HG03196 (cell line): Measurements from ENCODE around the gene UCK2.
"Not testable (repeated sequence)": the region's sequence is repeated elsewhere in the genome, so short reads cannot be mapped to it uniquely, and the experiment has no call there.

Experiments used
- ATAC-seq: cut with Tn5 transposase; IDR thresholded peaks from one replicate; pipeline ENCODE4 v1.9.1; 2021; ENCODE audit not compliant: unreplicated experiment

UCK2 gene

DNA sequence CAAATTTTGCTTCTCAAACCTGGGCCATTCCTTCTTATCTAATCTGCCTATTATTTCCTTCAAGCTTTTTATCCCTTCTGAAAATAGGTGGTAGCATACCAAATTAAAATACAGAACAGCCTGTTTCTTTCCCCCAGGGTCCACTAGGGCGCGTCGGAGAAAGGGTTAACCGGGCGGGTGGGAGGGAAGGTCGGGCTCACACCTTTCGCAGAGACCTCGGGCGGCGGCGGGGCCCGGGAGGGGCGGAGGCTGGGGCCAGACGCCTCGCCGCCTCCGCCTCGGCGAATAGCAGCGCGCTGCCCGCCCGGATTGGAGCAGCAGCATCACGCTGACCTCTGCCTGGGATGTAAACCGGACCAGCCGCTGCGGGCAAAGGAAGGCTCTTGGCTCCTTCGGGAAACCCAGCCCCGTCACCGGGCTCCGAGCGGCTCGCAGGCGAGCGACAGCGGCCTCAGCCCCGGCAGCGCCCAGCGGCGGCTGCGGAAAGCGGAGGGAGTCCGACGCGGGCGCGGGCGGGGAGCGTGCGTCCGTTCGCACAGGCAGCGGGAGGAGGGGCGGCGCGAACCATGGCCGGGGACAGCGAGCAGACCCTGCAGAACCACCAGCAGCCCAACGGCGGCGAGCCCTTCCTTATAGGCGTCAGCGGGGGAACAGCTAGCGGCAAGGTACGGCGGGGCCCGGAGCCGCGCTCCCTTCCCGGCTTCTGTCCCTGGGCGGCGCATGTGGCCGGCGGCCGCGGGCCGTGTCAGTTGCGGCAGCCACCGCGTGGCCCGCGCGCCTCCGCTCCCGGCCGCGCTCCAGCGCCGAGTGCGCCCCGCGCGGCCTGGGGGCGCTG is at the start of gene UCK2:
TSS of gene UCK2 (plus strand) at position 347 of the 835 bp plus-strand sequence. CDS start at position 567, 220 bp downstream.
- ATAC-seq: peak; percentile 68

DNA sequence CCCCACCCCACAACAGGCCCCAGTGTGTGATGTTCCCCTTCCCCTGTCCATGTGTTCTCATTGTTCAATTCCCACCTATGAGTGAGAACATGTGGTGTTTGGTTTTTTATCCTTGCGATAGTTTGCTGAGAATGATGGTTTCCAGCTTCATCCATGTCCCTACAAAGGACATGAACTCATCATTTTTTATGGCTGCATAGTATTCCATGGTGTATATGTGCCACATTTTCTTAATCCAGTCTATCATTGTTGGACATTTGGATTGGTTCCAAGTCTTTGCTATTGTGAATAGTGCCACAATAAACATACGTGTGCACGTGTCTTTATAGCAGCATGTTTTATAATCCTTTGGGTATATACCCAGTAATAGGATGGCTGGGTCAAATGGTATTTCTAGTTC is 49.2 kb upstream of the UCK2 start:
- ATAC-seq: not testable (repeated sequence)

DNA sequence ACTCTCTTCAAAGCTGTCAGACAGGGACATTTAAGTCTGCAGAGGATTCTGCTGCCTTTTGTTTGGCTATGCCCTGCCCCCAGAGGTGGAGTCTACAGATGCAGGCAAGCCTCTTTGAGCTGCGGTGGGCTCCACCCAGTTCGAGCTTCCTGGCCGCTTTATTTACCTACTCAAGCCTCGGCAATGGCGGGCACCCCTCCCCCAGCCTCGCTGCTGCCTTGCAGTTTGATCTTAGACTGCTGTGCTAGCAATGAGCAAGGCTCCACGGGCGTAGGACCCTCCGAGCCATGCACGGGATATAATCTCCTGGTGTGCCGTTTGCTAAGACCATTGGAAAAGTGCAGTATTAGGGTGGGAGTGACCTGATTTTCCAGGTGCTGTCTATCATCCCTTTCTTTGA is 43.9 kb upstream of the UCK2 start:
- not testable (repeated sequence) for ATAC-seq

DNA sequence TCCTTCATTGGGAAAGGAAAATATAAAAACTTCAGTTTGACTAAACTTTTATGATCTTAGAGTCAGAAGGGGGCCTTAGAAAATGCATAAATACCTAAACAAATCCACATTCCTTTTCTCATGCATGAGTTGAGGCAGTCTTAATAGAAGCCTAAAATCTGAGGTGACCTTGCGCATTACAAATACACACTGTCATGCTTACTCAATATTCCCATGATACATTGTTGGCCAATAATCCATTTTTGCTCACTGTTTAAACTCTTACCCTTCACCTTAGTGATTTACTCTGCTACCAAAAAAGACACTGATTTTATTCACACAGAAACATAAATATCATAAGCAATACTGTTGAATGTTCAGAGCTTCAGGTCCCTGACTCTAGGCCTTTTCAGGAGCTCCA is 39.7 kb upstream of the UCK2 start:
- ATAC-seq: no peak

DNA sequence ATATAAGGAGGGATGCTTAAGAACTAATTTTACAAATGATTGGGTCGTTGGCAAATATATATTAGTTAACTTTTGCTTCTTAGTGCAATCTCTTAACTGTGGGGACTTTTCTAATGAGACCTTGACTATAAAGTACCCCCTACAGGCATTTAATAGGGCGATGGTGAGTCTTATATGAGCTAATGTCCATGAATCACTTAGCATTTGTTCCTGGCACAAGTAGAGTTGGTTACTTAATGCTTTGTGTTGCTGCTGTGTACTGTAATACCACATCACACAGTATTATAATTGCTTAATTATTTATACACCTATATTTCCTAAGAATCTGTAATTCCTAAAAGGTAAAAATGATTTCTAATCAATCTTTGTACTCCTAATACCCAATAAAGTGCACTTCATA is 33.5 kb upstream of the UCK2 start:
- ATAC-seq: no peak

DNA sequence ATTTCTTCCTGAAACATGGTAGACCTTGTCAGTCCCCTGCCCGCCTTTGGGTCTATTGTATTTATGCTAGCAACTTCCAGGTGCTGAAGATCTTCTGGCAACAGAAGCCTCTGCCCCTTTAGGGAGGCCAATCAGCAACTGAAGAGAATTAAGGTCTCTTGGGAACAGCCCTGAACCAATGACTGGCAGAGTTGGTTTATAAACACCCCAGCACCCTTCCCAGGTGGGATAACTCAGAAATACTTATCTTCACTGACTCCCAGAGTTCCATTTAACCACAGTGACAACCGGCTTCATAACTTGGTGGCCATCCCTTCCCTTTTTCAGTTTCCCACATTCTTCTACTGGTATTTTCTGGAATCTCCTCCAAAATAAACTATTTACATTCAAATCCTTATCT is 31.5 kb upstream of the UCK2 start:
- ATAC-seq: no peak

DNA sequence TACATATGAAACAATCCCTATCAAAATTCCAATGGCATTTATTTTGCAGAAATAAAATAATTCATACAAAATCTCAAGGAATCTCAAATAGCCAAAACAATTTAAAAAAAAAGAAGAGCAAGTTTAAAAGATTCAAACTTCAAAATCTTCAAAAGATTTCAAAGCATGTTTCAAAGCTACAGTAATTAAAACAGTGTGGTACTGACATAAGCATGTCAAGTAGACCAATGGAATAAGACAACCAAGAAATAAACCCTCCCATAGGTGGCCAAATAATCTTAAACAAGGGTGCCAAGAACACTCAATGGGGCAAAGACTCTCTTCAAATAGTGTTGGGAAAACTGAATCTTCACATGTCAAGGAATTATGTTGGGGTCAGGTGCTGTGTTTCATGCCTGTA is 28.0 kb upstream of the UCK2 start:
- ATAC-seq: no peak

DNA sequence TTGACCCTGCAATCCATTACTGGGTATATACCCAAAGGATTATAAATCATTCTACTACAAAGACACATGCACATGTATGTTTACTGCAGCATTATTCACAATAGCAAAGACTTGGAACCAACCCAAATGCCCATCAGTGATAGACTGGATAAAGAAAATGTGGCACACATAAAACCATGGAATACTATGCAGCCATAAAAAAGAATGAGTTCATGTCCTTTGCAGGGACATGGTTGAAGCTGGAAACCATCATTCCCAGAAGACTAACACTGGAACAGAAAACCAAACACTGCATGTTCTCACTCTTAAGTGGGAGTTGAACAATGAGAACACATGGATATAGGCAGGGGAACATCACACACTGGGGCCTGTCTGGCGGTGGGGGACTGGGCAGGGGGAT is 22.9 kb upstream of the UCK2 start:
- not testable (repeated sequence) for ATAC-seq

DNA sequence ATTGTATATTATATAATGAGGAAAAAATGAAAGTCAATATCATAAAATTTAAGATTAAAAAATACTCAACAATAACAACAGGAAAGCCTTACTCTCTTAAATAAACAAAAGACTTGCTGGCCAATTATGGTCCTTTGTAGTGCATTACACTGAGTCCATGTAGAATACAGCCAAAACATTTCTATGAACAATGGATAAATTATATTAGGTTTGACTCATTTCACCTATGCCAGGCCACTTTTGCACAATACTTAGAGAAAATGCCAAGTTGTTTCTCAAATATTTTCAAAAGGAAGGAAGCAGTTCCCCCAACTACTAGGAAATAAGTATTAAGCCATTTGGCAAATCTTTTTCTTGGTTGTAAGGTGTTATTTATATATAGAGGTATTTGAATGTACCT is 19.8 kb upstream of the UCK2 start:
- no peak for ATAC-seq

DNA sequence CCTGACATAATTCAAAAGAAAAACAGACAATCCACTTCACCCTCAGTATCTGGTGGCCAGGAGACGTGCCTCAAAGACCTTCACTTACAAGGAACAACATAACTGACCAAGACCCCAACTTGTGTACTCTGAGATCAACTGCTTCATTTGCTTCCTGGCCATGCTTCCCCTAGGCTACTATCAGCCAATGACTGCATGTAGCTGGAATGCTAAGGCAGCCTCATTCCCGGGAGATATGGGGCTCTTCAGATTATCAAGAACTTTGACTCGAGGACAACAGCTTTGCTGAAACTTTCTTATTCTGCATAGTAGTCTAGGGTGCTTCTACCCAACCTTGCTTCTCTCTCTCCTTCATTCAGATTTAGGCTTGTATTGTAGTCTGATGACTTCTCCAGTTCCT is 11.7 kb upstream of the UCK2 start:
- no peak for ATAC-seq

DNA sequence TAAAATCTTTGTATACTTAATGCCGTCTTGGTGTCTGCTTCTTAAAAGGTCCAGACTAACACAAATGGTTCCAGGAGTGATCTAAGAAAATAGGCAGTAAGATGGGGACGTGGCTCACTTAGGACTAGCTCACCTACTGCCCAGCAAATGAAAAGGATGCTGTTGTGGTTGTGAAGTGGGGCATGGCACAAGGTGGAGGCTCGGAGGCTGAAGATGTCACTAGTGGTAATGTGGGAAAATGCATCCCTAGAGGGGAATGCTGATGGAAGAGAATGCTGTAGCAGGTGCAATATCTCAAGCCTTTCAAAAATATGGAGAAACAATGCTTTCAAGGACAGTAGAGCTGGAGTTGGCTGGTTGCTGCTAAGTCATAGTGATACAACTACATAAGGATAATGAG is 11.3 kb upstream of the UCK2 start:
- no peak for ATAC-seq

DNA sequence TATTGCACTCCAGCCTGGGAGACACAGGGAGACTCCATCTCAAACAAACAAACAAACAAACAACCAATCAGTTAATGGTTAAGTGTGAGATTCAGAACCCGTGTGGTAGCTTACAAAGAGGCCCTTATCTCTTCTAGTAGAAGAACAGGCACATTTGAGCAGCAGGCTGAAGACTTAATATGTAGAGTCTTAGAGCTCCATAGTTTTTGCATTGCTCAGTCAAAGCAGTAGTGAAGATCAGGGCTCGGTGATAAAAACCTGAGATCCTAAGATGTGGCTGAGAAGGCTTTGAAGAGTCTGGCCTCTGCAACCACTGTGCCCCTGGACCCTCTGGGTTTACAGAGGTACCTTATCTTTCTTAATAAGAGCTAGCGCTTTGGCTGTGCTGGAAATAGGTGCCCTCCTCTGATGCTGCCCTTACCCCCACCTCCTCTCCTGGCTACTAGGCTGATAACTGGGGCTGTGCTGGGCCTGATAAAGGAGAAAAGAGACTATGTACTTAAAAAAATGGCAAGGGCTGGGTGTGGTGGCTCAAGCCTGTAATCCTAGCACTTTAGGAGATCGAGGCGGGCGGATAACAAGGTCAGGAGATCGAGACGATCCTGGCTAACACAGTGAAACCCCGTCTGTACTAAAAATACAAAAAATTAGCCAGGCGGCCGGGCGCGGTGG is 10.5 kb upstream of the UCK2 start:
- ATAC-seq: no peak

DNA sequence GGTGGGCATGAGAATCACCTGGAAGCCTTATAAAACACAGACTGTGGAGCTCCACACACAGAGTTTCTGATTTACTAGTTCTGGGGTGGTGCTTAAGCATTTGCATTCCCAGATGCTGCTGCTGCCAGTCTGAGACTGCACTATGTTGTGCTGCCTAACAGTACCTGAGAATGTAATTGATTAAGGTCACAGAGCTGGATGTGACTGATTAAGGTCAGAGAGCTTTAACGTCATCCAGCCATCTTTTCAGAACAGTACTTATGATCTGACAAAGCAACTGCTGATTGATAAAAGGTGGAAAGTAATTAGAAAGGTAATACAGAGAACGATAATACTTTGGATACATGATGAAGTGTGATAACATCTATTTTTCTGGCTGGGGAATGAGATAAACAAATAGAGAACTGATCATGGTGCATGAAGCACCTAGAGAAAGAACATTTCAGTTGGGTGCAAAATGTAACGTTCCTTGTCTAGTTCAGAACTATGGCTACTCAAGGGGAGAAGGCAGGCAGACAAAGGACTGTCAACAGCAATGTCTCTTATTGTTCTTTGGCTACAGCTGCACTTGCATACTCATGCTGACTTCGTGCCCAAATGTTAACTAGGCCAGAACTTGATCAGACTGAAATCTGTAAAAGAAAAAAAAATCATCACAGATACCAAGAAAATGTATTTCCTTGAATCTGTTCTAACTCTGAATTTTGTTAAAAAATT is 3.7 kb upstream of the UCK2 start:
- no peak for ATAC-seq

DNA sequence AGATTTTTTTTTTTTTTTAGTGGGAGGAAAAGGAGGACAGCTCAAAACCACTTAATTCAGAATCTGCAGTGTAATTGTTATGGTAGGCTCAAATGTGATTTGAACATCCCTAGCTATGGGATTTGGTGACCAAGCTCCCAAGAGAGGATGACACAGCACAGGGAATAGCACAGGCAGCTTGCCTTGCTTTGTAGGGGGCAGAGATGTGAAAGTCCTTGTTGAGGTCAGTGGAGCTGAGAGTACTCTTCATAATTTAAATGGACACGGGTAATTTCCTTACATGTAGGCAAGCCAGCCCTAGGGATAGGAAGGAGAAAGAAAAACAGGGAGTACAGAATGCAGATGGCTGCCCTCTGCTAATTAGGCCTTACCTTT is 3.2 kb upstream of the UCK2 start:
- no peak for ATAC-seq

DNA sequence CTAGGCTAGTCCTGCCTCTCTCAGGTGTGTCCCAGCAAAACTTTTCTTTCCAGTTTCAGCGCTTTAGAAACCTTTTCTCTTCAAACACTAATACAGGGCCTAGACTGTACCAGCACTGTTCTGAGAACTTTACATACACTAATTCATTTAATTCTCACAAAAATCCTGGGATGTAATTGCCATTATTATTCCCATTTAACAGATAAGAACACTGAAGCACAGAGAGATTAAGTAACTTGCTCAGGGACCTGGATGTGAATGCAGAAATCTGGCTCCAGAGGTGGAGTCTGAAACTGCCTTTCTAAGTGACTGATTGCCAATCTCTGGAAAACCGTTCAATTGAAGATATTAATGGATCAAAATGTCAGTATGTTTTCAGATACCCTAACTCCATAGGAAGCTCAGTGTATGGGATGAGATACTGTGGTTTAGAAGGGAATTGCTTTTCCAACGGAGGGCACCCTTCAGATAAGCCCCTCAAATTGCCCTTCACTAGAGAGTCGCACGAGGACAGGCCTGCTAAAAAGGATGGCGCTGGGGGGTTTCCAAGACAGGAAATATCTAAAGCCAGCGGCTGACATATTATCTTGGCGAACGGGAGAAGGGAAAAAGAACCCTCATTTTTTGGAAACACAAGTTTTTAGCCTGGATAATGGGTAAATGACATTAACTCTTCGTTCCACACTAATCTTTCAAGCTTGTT is 698 bp upstream of the UCK2 start:
- ATAC-seq: no peak

DNA sequence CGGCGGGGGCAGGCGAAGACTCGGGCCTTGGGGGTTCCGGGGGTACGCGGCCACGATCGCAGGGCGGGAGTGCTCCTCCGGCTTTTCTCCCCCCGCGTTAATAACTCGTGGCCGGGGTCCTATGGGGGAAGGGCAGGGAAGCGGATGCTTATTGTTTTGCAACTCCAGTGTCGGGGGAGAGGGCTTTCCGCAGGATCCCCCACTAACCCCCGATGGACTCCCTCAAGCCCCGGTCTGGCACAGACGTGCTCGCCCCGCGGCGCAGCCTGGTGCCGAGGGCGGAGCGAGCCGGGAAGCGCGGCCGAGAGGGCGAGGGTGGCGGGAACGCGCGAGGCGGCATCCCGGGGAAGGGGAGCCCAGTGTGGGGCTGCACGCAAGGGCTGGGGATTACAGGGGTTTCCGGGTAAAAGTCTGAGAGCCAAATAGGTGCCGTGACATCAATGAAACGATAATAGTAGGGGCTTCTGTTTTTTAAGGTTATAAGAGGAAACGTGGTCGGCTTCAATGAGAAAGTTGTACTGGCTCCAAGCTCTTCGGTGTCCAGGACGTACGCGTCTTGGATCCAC is 772 bp downstream of the UCK2 start:
- peak; percentile 31 for ATAC-seq

DNA sequence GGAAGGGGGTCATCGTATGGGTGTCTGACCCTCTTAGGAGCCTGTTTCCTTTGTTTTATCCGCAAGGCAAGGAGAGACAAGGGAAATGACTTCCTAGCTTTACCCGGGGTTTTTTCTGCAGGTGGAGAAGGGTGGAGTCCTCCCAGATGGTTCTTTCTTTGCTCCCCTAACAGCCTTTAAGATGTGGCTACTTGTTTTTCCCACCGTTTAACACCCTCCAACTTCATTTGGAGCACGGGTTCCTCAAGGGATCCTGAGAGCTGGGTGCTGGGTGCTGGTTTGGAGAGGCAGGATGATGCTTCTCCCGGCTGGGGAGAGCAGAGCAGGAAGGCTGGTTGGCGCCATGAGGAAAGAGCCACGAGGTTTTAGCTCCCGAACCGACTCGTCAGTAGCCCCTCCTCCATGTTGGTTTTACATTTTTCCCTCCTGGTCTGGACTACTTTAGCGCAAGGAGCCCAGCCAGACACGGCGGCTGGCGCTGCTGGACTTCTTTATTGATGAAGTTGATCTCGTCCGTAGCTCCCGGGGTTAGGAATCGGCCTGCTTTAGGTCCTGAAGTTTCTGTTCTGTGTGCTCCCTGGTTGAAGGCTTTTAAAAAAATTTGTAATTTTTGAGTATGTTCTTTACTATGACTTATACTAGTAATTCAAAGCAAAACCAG is 1.4 kb downstream of the UCK2 start:
- ATAC-seq: peak; percentile 20

DNA sequence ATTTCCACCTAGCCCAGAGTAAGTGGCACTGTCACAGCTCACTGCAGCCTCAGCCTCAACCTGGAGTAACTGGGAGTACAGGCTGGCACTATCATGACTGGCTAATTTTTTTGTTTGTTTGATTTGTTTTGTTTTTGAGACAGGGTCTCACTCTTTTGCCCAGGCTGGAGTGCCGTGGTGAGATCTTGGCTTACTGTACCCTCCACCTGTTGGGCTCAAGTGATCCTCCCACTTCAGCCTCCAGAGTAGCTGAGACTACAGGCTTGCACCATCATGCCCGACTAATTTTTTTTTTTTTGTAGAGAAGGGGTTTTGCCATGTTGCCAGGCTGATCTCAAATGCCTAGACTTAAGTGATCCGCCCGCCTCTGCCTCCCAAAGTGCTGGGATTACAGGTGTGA is 2.5 kb downstream of the UCK2 start:
- no peak for ATAC-seq

DNA sequence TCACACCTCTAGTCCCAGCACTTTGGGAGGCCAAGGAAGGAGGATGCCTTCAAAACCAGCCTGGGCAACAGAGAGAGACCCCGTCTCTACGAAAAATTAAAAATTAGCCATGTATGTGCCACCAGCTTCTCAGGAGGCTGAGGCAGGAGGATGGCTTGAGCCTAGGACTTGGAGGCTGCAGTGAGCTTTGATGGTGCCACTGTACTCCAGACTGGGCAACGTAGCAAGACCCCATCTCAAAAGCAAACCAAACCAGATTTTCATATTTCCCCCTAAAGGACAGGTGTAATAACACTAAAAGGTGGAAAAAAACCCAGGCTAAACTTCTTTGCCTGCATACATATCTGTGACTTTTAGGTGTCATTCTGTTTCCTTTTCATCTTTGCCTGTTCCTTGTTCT is 3.7 kb downstream of the UCK2 start:
- ATAC-seq: no peak

DNA sequence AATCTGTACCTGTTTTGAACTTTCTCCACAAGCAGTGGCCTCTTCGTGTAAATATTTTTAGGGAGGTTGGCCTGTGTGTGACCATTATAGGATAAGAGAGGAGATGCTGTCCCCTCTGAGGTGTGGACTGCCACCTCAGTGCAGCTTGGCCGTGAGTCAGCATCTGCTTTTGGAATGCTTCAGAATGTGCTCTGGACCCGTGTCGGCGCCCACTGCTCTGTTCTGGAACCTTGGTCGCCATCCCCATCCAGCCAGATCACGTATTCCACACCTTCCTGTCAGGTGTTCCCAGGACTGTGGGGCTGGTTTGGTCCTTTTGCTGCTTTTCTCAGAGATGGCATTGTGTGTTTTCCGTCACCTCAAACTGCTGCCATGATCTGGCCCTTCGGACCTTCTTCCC is 5.5 kb downstream of the UCK2 start:
- no peak for ATAC-seq

DNA sequence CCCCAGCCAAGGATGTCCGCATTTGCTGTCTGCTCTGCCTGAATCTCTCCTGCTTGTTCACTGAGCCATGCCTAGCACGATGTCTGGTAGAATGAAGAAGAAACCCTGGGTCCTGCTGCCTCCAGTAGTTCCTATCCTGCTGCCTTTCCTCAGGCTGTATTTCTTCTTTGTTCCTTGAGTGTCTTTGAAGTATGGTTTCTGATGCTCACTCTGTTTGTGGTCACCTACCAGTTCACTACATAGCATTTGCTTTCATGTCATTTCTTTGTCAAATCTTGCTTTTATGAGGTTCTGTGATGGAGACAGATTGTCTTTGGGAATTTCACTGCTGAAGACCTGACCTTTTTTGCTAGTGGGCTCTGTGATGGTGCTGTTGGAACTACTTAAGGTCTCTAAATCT is 5.9 kb downstream of the UCK2 start:
- ATAC-seq: no peak
